ENCODE results near the gene ACP6.
"Not testable (repeated sequence)": the region's sequence is repeated elsewhere in the genome, so short reads cannot be mapped to it uniquely, and the experiment has no call there.

The ACP6 gene

GRCh38 chr1:147700042-147701006 is 30.0 kb upstream of the ACP6 start:
- ChIA-PET CTCF (interaction anchor here (0.7 to 1.9 kb wide), 6 partner anchors 15 to 207 kb away, joined by 3 to 6 read pairs (median 3); no protein-coding TSS in a partner anchor), POLR2A (no interaction called here)
- H3K4me3 ChIP-seq (ENCODE audit: low read depth, low read length) = no peak overlapping the region
- TF ChIP-seq CTCF (IDR thresholded peaks at IDR 0.05; ENCODE audit: insufficient read depth, low read length, missing control alignments) = peak; percentile 85
- DNase-seq (ENCODE audit: low read depth, low spot score) = no peak

GRCh38 chr1:147699686-147700041 is 29.3 kb upstream of the ACP6 start:
- no peak overlapping the region for H3K4me3 ChIP-seq (ENCODE audit: low read depth, low read length)
- CTCF ChIA-PET = interaction anchor here (0.6 to 1.5 kb wide), 4 partner anchors 16 to 206 kb away, joined by 3 to 6 read pairs (median 4); no protein-coding TSS in a partner anchor
- POLR2A ChIA-PET = no interaction called here
- TF ChIP-seq CTCF (IDR thresholded peaks at IDR 0.05; ENCODE audit: insufficient read depth, low read length, missing control alignments) = no peak
- no peak for DNase-seq (ENCODE audit: low read depth, low spot score)

GRCh38 chr1:147683163-147683763 is 12.9 kb upstream of the ACP6 start:
- no peak for DNase-seq (ENCODE audit: low read depth, low spot score)

GRCh38 chr1:147680608-147681235 is 10.4 kb upstream of the ACP6 start:
- DNase-seq (ENCODE audit: low read depth, low spot score); POLR2A ChIA-PET; H3K4me3 ChIP-seq (ENCODE audit: low read depth, low read length): not testable (repeated sequence)
- CTCF ChIA-PET = interaction anchor here (1.2 kb wide), 1 partner anchor 19 kb away, joined by 3 read pairs; no protein-coding TSS in a partner anchor

More at GRCh38 chr1:147683163-147683763, 12.9 kb upstream of the ACP6 start:
- ChIA-PET POLR2A (no interaction called here), CTCF (interaction anchor here (1.2 kb wide), 1 partner anchor 19 kb away, joined by 3 read pairs; no protein-coding TSS in a partner anchor)
- no peak for TF ChIP-seq CTCF (IDR thresholded peaks at IDR 0.05; ENCODE audit: insufficient read depth, low read length, missing control alignments)
- H3K4me3 ChIP-seq (ENCODE audit: low read depth, low read length) = no peak overlapping the region

- DNase-seq (ENCODE audit: low read depth, low spot score); POLR2A ChIA-PET; H3K4me3 ChIP-seq (ENCODE audit: low read depth, low read length): not testable (repeated sequence)
- CTCF ChIA-PET = interaction anchor here (2.9 kb wide), 1 partner anchor 37 kb away, joined by 10 read pairs; no protein-coding TSS in a partner anchor
Measured at GRCh38 chr1:147677681-147678080, 7.4 kb upstream of the ACP6 start.

GRCh38 chr1:147676311-147677085 is 6.2 kb upstream of the ACP6 start:
- TF ChIP-seq CTCF (IDR thresholded peaks at IDR 0.05; ENCODE audit: insufficient read depth, low read length, missing control alignments) = no peak
- no peak overlapping the region for H3K4me3 ChIP-seq (ENCODE audit: low read depth, low read length)
- POLR2A ChIA-PET = interaction anchor here (0.6 kb wide), 1 partner anchor 509 kb away, joined by 3 read pairs; no protein-coding TSS in a partner anchor
- CTCF ChIA-PET = interaction anchor here (1.0 to 2.9 kb wide), 3 partner anchors 26 to 183 kb away, joined by 3 to 10 read pairs (median 4); no protein-coding TSS in a partner anchor
- DNase-seq (ENCODE audit: low read depth, low spot score) = no peak

Data from AG04449 (cell line).